ENCODE results near the gene KRT1. TPM values are rescaled to one million over a fixed set of nuclear protein-coding genes. Genes with fewer than 3 reads are reported as not detected.

The KRT1 gene
- not detected in 2 replicates for total RNA-seq

GRCh38 chr12:52680363-52680762 lies at the start of gene KRT1:
Gene KRT1 (minus strand): TSS chr12:52680407. CDS start chr12:52680348, 59 bp downstream.

GRCh38 chr12:52703424-52703823 lies 23.2 kb upstream of the KRT1 start, which contains the start of gene KRT77:
Gene KRT77 (minus strand): TSS chr12:52703524. CDS start chr12:52703434, 90 bp downstream.

GRCh38 chr12:52651726-52652261 lies 28.4 kb downstream of the KRT1 start, which contains the start of gene KRT2:
Gene KRT2 (minus strand): TSS chr12:52652211. CDS start chr12:52652142, 69 bp downstream.

Other genes starting within 250 kb of the KRT1 start
- not detected in 2 replicates for gene KRT75, start 246.0 kb downstream of the KRT1 start, total RNA-seq
- not detected in 2 replicates for gene KRT6B, start 228.3 kb downstream of the KRT1 start, total RNA-seq
- not detected in 2 replicates for gene KRT6C, start 206.6 kb downstream of the KRT1 start, total RNA-seq
- gene KRT6A, start 187.2 kb downstream of the KRT1 start, total RNA-seq = not detected in 2 replicates
- not detected in 2 replicates for gene KRT5, start 160.0 kb downstream of the KRT1 start, total RNA-seq
- not detected in 2 replicates for gene KRT71, start 127.3 kb downstream of the KRT1 start, total RNA-seq
- not detected in 2 replicates for gene KRT74, start 106.6 kb downstream of the KRT1 start, total RNA-seq
- gene KRT72, start 78.9 kb downstream of the KRT1 start, total RNA-seq = not detected in 2 replicates
- not detected in 2 replicates for gene KRT73, start 61.8 kb downstream of the KRT1 start, total RNA-seq
- not detected in 2 replicates for gene KRT2, start 28.2 kb downstream of the KRT1 start, total RNA-seq
- gene KRT77, start 23.1 kb upstream of the KRT1 start, total RNA-seq = not detected in 2 replicates
- gene KRT76, start 96.9 kb upstream of the KRT1 start, total RNA-seq = not detected in 2 replicates
- gene KRT3, start 115.7 kb upstream of the KRT1 start, total RNA-seq = not detected in 2 replicates
- not detected in 2 replicates for gene KRT4, start 133.7 kb upstream of the KRT1 start, total RNA-seq
- not detected in 2 replicates for gene KRT79, start 153.9 kb upstream of the KRT1 start, total RNA-seq
- gene KRT78, start 168.6 kb upstream of the KRT1 start, total RNA-seq = not detected in 2 replicates
- gene KRT8, start 224.7 kb upstream of the KRT1 start, total RNA-seq = 12.8 and 17.9 TPM in 2 replicates

Data from cardiac atrium fibroblast (primary cell).